Stimulated activated CD8-positive, alpha-beta memory T cell treated with anti-CD3 and anti-CD28 coated beads, Interleukin-15, amount 100 ng/mL, for 48 hours (primary cell): Measurements from ENCODE around the gene KRT16.
"Not testable (repeated sequence)": the region's sequence is repeated elsewhere in the genome, so short reads cannot be mapped to it uniquely, and the experiment has no call there.

Experiments used
- DNase-seq, 2 donors: peaks; one replicate each; pipeline ENCODE4 v3.0.0-alpha.2; 2020; ENCODE audit warnings: low read depth in 2 of 2

The KRT16 gene

GRCh38 chr17:41628073-41628370, 15.5 kb upstream of the KRT16 start:
- DNase-seq = not testable (repeated sequence)

- DNase-seq = no peak
These were observed 14.9 kb upstream of the KRT16 start for GRCh38 chr17:41627316-41628072.

- DNase-seq = not testable (repeated sequence)
These were observed 14.3 kb upstream of the KRT16 start for GRCh38 chr17:41626914-41627295.

DNA sequence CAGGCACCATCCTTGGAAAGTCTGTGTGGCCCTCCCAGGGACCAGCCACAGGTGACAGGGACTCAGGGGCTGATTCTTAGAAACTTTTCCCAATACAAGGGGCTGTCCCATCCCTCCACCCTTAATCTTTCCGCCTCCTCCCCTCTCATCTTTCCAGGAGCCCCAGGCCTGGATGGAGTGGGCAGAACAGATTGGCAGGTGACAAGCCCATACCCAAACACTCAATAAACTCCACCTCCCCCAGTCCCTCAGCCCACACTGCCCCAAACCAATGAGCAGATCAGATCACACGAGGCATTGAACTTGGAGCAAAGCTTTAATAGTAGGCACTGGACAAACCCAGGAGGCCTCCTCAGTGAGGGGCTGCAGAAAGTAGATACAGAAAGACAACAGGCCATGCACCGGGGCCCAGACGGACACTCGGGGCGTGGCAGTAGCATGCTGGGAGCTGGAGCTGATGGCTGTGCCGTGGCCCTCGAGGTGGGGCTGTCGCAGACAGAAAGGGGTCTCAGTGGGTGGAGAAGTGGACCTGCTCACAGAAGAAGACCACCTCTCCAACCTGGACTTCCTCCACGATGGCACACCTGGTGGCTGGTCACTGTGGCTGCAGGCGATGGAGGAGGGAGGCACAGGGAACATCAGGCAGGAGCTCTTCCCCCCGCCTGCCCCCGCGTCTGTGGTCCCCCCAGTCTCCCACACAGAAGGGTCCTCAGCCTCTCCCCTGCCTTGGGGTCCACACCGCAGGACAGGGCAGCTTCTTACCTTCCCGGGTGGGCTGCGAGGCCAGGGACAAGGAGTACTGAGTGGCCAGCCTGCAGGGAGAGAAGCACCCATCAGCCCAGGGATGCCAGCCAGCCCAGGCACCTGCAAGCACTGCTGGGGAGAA, 13.7 kb upstream of the KRT16 start:
- not testable (repeated sequence) for DNase-seq

GRCh38 chr17:41625602-41626001, 13.0 kb upstream of the KRT16 start:
- no peak for DNase-seq

DNA sequence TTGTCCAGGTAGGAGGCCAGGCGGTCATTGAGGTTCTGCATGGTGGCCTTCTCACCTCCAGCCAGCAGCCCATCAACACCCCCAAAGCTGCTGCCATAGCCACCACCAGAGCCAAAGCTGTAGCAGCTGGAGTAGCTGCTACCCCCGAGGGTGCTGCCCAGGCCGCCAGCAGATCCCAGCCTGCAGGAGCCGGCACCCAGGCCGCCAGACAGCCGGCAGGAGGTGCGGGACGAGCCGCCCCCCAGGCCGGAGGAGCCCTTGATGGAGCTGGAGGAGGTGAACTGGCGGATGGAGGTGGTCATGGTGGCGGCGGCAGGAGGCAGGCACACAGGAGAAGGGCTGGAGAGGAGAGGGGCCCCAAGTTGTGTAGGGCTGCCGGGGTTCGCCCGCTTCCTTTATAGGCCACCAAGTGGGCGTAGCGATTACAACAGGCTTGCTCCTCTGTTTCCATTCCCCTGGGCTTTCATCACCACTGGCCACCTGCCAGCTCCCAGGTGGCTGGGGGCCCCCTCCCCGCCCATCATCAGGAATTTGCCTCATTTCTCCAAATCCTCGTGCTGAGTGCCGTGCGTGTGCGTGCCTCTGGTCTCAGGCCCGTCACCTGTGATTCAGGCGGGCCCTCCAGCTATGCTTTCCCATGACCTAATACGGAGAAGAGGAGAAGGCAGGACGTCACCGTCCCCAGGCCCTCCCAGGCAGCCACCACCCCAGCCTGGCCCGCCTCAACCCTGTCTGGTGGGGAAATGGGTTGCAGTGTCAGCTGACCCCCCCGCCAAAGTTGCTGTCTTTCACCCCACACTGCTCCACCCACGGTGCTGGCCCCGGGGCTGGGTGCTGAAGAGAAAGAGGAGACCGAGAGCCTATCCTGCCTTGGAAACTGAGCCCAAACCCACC, 11.9 kb upstream of the KRT16 start, which contains the start of gene KRT17:
KRT17 (minus strand) TSS at position 368 of the 894 bp plus-strand sequence; CDS start at position 302, 66 bp downstream.
- DNase-seq = no peak

DNA sequence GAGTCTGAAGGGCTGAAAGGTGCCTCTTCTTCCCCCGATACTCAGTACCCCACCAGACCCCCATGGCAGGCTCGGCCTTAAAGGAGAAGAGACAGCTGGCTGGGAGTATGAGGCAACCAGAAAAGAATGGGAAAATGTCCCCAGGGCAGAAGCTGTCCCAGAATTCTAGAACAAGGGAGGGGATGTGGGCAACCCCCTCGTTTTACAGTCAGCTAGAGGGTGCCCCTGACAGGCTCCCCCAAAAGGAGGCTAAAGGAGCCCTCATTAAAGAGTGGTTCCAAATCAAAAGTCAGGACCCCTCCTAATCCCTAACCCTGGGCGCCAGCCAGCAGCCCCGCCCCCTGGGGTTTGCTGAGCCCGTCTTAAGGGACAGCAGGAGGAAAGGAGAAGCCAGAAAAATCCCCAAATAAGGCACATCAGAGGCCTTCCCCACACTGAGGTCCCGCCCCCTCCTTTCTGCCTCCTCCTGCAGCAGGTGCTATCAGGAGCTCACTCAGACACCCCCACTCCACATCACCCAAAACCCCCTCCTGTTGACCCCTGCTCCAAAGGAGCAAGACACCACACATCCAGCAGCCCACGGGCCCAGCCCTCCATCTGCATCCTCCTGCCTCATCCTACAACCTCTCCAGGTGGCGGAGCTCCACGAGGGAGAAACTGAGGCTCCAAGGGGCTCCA, 10.8 kb upstream of the KRT16 start:
- DNase-seq = not testable (repeated sequence)

DNA sequence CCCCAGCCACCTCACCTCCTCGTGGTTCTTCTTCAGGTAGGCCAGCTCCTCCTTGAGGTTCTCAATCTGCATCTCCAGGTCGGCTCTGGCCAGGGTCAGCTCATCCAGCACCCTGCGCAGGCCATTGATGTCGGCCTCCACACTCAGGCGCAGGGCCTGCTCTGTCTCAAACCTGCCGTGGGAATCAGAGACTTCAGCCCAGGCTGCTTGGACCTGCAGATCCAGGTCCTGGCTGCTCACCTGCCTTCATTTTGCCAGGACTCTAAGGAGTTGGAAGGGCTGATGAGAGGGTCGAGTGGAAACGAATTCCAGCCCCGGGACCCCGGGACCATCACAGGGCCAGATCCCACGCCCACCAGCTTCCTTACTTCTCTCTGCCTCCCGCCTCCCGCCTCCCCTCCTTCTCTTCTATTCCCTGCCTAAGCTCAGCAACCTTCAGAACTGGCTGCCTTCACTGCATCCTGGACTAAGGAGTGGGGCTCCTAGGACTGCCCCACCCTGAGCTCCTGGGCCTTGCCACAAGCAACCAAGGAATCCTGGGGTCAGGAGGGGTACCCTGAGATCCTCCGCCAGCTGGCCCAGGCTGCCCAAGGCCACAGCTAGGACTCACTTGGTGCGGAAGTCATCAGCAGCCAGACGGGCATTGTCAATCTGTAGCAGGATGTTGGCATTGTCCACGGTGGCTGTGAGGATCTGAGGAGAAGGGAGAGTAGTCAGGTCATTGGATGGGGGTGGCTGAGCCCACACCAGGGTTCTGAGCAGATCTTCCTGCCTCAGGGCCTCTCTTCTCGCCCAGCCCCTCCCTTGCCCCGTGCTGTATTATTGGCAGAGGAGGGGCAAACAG, 10.0 kb upstream of the KRT16 start:
- DNase-seq = not testable (repeated sequence)

DNA sequence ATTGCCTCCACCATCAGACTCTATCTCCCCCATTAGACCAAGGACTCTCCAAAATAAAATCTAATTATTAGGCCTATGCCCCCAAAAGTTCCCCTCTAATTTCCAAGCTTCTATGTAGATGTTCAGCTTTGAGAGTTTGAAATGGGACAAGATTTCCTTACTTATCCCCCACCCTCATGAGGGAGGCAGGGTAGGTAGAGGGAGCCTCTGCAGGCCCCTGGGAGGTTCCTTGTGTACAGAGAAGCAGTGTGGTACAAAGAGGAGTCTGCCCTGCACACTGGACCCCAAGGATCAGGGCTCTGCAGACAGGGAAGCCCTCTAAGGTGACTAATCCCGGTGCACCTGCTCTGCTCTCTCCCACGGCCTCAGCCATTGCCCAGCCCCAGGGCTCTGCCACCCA, 9.3 kb upstream of the KRT16 start:
- no peak for DNase-seq

GRCh38 chr17:41621435-41621817, 8.9 kb upstream of the KRT16 start:
- DNase-seq = not testable (repeated sequence)

GRCh38 chr17:41620583-41621434, 8.2 kb upstream of the KRT16 start:
- DNase-seq = no peak

DNA sequence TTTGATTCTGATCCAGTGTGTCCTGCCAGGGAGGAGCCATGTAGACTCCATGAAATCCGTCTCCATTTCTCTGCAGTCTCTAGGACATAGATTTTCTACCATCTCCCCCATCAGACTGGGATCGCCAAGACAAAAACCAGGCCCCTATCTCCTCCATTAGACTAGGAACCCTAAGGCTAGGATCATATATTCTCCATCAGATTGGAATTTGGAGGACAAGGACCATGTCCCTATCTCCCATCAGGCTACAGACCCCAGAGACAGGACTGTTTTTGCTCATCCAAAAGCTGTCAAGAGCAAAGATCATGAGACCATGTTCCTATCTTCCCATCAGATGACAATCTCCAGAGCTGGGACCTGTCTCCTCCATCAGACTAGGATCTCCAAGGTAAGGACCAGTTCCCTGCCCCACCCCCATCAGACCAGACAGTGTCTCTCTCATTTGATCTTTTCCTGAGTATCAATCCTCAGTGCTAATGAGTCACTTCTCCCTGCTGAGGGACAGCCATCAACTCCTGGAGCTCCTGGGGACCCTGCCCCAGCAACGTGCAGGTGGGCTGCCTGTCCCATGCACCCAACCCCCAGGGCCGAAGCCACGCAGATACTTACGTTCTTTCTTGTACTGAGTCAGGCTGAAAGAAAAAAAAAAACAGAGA, 7.5 kb upstream of the KRT16 start:
- not testable (repeated sequence) for DNase-seq

DNA sequence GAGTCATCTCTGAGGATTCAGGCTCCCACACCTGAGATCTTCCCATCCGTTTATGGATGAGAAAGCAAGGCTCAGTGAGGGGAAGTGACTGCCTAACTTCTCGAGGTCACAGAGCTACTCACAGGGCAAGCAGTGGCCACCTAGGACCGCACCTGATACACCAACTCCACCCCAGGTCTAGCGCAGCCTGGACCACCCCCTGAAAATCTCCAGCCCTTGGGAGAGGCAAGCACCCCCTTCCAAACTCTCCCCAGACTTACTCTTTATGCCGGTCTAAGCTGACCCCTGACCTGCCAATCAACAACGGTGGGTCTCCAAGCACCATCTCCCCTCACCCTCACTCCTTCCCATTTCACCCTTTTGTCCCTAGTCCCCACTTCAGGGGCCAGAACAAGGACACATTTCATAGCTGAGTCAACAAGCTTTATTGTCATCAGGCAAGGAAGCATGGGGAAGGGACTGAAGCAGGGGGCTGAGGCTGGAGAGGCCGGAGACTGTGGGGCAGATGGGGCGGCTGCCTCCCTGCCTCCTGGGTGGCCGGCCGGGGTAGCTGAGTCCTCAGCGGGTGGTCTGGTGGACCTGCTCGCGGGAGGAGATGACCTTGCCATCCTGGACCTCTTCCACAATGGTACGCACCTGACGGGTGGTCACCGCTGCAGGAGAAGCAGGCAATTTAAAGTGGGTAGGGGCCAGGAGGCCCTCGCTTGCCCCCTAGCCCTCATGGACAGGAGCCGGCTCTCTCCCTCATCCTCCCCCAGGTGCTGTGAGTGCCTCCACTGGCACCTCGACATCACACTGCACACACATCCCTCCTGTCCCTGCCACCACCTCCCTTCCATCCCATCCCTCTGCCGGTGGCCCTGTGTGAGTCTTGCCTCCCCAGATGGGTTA, 6.7 kb upstream of the KRT16 start:
- DNase-seq = no peak

DNA sequence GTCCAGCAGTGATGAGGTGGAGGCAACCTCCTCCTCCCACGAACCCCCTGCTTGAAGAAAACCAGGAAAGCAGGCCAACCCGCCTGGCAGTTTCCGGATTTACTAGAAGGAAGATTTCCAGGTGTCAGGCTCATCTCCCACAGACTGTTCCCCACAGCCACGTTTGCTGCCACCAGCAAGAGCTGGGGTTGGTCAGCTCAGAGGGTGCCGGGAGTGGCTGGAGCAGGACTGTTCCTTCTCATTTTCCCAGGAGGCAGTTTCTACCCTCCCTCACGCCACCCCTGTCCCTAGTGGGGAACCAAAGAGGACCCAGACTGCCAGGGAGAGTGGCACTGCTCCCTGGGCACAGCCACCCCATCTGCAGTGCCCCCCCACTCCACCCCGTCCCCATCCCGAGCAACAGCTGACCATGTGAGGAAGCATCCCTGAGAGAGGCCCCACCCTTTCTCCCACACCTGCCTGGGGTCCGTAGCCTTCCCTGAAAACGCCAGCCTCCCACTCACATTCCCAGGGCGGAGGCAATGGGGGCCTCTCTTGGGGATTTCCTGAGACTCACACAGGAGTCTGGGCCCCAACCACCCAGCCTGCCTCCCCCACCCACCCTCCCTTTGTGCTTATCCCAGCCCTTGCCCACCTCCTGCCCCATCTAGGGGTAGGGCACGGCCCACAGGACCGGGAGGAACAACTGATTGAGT, 5.9 kb upstream of the KRT16 start:
- DNase-seq = no peak

DNA sequence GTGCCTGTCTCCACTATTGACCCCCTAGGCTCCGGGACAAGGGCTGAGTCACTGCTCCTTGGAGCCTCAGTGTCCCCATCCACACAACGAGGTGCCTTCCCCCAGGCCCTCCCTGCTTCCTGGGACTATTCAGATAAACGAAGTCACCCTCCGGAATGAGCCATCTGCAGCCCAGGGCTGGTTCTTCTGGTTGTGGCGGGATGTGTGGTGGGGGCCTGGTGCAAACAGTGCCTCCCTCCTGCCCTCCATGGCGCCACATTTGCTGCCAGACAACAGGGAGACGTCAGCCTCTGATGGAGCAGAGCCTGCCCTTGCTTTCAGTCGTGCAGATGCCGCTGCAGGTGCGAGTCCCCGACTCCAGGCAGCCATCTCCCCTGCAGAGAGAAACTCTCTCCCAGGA, 5.1 kb upstream of the KRT16 start:
- no peak for DNase-seq

DNA sequence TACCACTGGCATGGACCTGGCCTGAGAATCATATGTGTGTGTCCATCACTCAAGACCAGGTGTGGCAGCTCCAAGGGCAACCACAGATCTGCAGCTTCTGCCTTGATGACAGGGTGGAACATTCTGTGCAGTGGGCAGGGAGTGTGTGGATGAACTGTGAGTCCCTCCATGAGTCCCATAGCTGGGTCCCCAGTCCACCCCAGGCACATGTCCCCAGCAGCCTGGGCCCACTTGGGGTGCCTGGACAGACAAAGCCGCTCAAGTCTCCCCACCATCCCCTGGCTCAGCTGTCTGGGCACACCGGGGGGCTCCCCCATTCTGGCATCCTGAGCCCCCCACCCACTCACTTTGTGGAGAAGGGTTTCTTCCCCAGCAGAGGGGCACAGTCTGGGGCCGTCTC, 4.6 kb upstream of the KRT16 start:
- DNase-seq = no peak

DNA sequence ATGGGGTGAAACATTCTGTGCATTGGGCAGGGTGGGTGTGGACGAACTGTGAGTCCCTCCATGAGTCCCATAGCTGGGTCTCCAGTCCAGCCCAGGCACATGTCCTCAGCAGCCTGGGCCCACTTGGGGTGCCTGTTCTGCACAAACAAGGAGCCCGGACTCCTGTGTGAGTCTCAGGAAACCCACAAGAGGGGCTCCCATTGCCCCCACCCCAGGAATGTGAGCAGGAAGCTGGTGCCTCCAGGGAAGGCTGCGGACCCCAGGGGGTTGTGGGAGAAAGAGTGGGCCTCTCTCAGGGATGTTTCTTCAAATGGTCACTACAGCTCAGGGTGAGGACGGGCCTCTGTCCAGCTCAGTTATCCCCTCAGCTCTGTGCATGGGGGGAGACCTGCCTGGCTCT, 3.9 kb upstream of the KRT16 start:
- not testable (repeated sequence) for DNase-seq
